Keratinocyte (primary cell): ENCODE data around the gene NSDHL.

ENCODE experiments used
- EZH2 ChIP-seq: IDR thresholded peaks from one replicate; pipeline ENCODE4 v1.6.1; 2012; ENCODE audit warnings: inconsistent platforms, mild to moderate bottlenecking, low read length, moderate library complexity
- TF ChIP-seq, protein P1 (sequence below), 3 experiments: IDR thresholded peaks in 1 of 3; conservative IDR thresholded peaks in 1 of 3; optimal IDR thresholded peaks in 1 of 3; 2 replicates in 2 of 3; 3 replicates in 1 of 3; pipeline versions ENCODE3 to v1.5.1; 2011; ENCODE audit warnings: low read length in 3 of 3, mild to moderate bottlenecking in 3 of 3, moderate library complexity in 2 of 3, control low read depth in 1 of 3, inconsistent platforms in 1 of 3; ENCODE audit not compliant: insufficient read depth in 2 of 3; ENCODE audit errors: extremely low read depth in 1 of 3

DNA sequence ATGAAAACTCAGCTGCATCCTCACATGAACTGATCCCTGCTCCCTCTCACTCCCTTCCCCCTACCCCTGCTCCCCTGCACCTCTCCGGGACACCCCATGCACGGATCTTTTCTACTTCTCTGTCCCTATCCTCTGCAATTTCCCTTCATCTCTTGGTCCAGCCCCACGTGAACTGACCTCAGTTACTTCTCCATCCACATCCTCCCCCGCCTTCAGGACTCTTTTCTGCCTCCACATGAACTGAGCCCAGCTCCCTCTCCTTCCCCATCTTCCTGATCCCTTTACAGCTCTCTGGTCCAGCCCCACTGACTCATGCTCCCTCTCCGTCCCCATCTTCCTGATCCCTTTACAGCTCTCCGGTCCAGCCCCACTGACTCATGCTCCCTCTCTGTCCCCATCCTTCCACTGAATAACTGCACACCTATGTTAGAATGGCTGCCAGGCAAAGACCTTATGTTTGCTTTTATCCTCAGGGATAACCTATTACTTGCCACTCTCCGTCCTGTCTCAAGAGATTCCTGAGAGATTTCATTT is 6.0 kb upstream of the NSDHL start:
- TF ChIP-seq, protein P1, sequence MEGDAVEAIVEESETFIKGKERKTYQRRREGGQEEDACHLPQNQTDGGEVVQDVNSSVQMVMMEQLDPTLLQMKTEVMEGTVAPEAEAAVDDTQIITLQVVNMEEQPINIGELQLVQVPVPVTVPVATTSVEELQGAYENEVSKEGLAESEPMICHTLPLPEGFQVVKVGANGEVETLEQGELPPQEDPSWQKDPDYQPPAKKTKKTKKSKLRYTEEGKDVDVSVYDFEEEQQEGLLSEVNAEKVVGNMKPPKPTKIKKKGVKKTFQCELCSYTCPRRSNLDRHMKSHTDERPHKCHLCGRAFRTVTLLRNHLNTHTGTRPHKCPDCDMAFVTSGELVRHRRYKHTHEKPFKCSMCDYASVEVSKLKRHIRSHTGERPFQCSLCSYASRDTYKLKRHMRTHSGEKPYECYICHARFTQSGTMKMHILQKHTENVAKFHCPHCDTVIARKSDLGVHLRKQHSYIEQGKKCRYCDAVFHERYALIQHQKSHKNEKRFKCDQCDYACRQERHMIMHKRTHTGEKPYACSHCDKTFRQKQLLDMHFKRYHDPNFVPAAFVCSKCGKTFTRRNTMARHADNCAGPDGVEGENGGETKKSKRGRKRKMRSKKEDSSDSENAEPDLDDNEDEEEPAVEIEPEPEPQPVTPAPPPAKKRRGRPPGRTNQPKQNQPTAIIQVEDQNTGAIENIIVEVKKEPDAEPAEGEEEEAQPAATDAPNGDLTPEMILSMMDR (optimal IDR thresholded peaks at IDR 0.05 in 1 of 3, IDR thresholded peaks at IDR 0.05 in 1 of 3, conservative IDR thresholded peaks at IDR 0.05 in 1 of 3; ENCODE audit: extremely low read depth in 1 of 3, insufficient read depth in 2 of 3, low read length in 3 of 3), result no peak
- TF ChIP-seq EZH2, result no peak
